H9 (cell line): ENCODE data around the gene SGTA. TPM values are rescaled to one million over a fixed set of nuclear protein-coding genes. Genes with fewer than 3 reads are reported as not detected.

Source experiments
- DNase-seq: peaks from one replicate; pipeline ENCODE4 v3.0.0-alpha.2; 2017
- H2AFZ ChIP-seq: one replicate; pipeline ENCODE4 v1.6.1; 2013; ENCODE audit warnings: mild to moderate bottlenecking, low read length, control low read depth, moderate library complexity
- H2AK5ac ChIP-seq: 2 replicates; pipeline ENCODE4 v1.6.1; 2013; ENCODE audit warnings: low read length, control low read depth, mixed read lengths; ENCODE audit not compliant: insufficient read length
- H2BK120ac ChIP-seq: one replicate; pipeline ENCODE4 v1.6.1; 2013; ENCODE audit warnings: low read depth, mild to moderate bottlenecking, low read length, control low read depth, inconsistent platforms; ENCODE audit not compliant: poor library complexity, severe bottlenecking
- H2BK12ac ChIP-seq: 2 replicates; pipeline ENCODE4 v1.6.1; 2013; ENCODE audit warnings: low read length, control low read depth, mixed read lengths, low read depth; ENCODE audit not compliant: insufficient read length
- H2BK15ac ChIP-seq: 2 replicates; pipeline ENCODE4 v1.6.1; 2013; ENCODE audit warnings: low read depth, low read length, control low read depth
- H2BK20ac ChIP-seq: one replicate; pipeline ENCODE4 v1.6.1; 2013; ENCODE audit warnings: low read depth, mild to moderate bottlenecking, low read length, control low read depth, inconsistent platforms; ENCODE audit not compliant: poor library complexity, severe bottlenecking
- H2BK5ac ChIP-seq: 2 replicates; pipeline ENCODE4 v1.6.1; 2013; ENCODE audit warnings: low read length, control low read depth, mixed read lengths; ENCODE audit not compliant: insufficient read length
- H3K14ac ChIP-seq: 2 replicates; pipeline ENCODE4 v1.6.1; 2013; ENCODE audit warnings: low read length, control low read depth; ENCODE audit not compliant: insufficient read depth
- H3K18ac ChIP-seq: 2 replicates; pipeline ENCODE4 v1.6.1; 2013; ENCODE audit warnings: low read depth, mild to moderate bottlenecking, mixed read lengths, low read length, control low read depth; ENCODE audit not compliant: insufficient read length
- H3K23ac ChIP-seq: 2 replicates; pipeline ENCODE4 v1.6.1; 2013; ENCODE audit warnings: low read length, control low read depth, mixed read lengths, low read depth; ENCODE audit not compliant: insufficient read length
- H3K23me2 ChIP-seq: 2 replicates; pipeline ENCODE4 v1.6.1; 2013; ENCODE audit warnings: low read depth, mild to moderate bottlenecking, mixed read lengths, low read length, control low read depth; ENCODE audit not compliant: insufficient read length, poor library complexity, severe bottlenecking
- H3K27ac ChIP-seq: 2 replicates; pipeline ENCODE4 v1.5.1; 2013; ENCODE audit warnings: low read length, control low read depth, mixed read lengths, low read depth; ENCODE audit not compliant: insufficient read length
- H3K27me3 ChIP-seq: 2 replicates; pipeline ENCODE4 v1.6.1; 2013; ENCODE audit warnings: low read length, control low read depth, inconsistent platforms; ENCODE audit not compliant: insufficient read depth
- H3K4ac ChIP-seq: 2 replicates; pipeline ENCODE4 v1.6.1; 2013; ENCODE audit warnings: low read depth, mild to moderate bottlenecking, control low read depth, inconsistent platforms, low read length, moderate library complexity
- H3K4me1 ChIP-seq: 2 replicates; pipeline ENCODE4 v1.6.1; 2013; ENCODE audit warnings: low read length, control low read depth, inconsistent platforms; ENCODE audit not compliant: insufficient read depth
- H3K4me2 ChIP-seq: 2 replicates; pipeline ENCODE4 v1.6.1; 2013; ENCODE audit warnings: low read length, control low read depth, mixed read lengths; ENCODE audit not compliant: insufficient read length, insufficient read depth
- H3K56ac ChIP-seq: 2 replicates; pipeline ENCODE4 v1.6.1; 2013; ENCODE audit warnings: low read depth, mild to moderate bottlenecking, mixed read lengths, low read length, control low read depth; ENCODE audit not compliant: insufficient read length
- H3K79me1 ChIP-seq: 2 replicates; pipeline ENCODE4 v1.6.1; 2013; ENCODE audit warnings: low read depth, mild to moderate bottlenecking, moderate library complexity, low read length, control low read depth, inconsistent platforms; ENCODE audit not compliant: insufficient read depth, poor library complexity, severe bottlenecking
- H3K79me2 ChIP-seq: 2 replicates; pipeline ENCODE4 v1.6.1; 2013; ENCODE audit warnings: low read length, control low read depth, inconsistent platforms; ENCODE audit not compliant: insufficient read depth
- H3K9ac ChIP-seq: 2 replicates; pipeline ENCODE4 v1.6.1; 2013; ENCODE audit warnings: low read length, control low read depth, mixed read lengths; ENCODE audit not compliant: insufficient read length; ENCODE audit errors: extremely low read depth
- H3K9me3 ChIP-seq: one replicate; pipeline ENCODE4 v1.6.1; 2013; ENCODE audit warnings: low read depth, low read length, inconsistent platforms; ENCODE audit not compliant: control insufficient read depth
- H3T11ph ChIP-seq: one replicate; pipeline ENCODE4 v1.6.1; 2013; ENCODE audit warnings: mild to moderate bottlenecking, low read length, control low read depth, inconsistent platforms
- H4K20me1 ChIP-seq: one replicate; pipeline ENCODE4 v1.6.1; 2013; ENCODE audit not compliant: control insufficient read depth, insufficient read length, insufficient read depth
- H4K5ac ChIP-seq: 2 replicates; pipeline ENCODE4 v1.6.1; 2013; ENCODE audit warnings: low read depth, mild to moderate bottlenecking, mixed read lengths, low read length, control low read depth; ENCODE audit not compliant: insufficient read length
- H4K8ac ChIP-seq: replicated peaks from 2 replicates; pipeline ENCODE4 v1.6.1; 2013; ENCODE audit warnings: low read length, control low read depth, mixed read lengths, low read depth; ENCODE audit not compliant: insufficient read length
- H4K91ac ChIP-seq: 2 replicates; pipeline ENCODE4 v1.6.1; 2013; ENCODE audit warnings: low read depth, mild to moderate bottlenecking, moderate library complexity, mixed read lengths, low read length, control low read depth; ENCODE audit not compliant: insufficient read length
- H3K27ac Mint-ChIP-seq, 3 experiments: 2 replicates in 2 of 3; 3 replicates in 1 of 3; pipeline ENCODE4 v1.8.0; 2020 to 2021; ENCODE audit warnings: mixed read lengths in 3 of 3, mild to moderate bottlenecking in 1 of 3, moderate library complexity in 1 of 3
- H3K27me3 Mint-ChIP-seq: 2 replicates; pipeline ENCODE4 v1.8.0; 2021; ENCODE audit warnings: low read depth, mild to moderate bottlenecking, moderate library complexity, mixed read lengths
- H3K36me3 Mint-ChIP-seq, 3 experiments: 2 replicates in 2 of 3; 3 replicates in 1 of 3; pipeline ENCODE4 v1.8.0; 2020 to 2021; ENCODE audit warnings: low read depth in 3 of 3, mixed read lengths in 3 of 3; ENCODE audit not compliant: insufficient read depth in 1 of 3
- H3K4me1 Mint-ChIP-seq, 2 experiments: 2 replicates each; pipeline ENCODE4 v1.8.0; 2020; ENCODE audit warnings: mixed read lengths in 2 of 2
- H3K4me3 Mint-ChIP-seq, 2 experiments: 2 replicates in 1 of 2; 3 replicates in 1 of 2; pipeline ENCODE4 v1.8.0; 2020 to 2021; ENCODE audit warnings: mild to moderate bottlenecking in 2 of 2, mixed read lengths in 2 of 2, moderate library complexity in 1 of 2
- H3K9me3 Mint-ChIP-seq, 2 experiments: 2 replicates in 1 of 2; 3 replicates in 1 of 2; pipeline ENCODE4 v1.8.0; 2020; ENCODE audit warnings: mild to moderate bottlenecking in 2 of 2, mixed read lengths in 2 of 2, moderate library complexity in 1 of 2
- CTCF ChIP-seq: fragments of 200-600 bp; sonication (generic); conservative IDR thresholded peaks from 3 replicates; pipeline ENCODE4 v1.8.0; 2021; ENCODE audit warnings: antibody characterized with exemption, mild to moderate bottlenecking
- WGBS: extraction: QIAGEN DNeasy Blood & Tissue Kit; methylation state at CpG from one replicate; pipeline ENCODE4 v1.1.7; 2013; ENCODE audit warnings: missing lambda C conversion rate, low lambda C conversion rate, mixed read lengths; ENCODE audit not compliant: insufficient read length; ENCODE audit errors: extremely low coverage; 5-methylcytosine and 5-hydroxymethylcytosine counted together
- total RNA-seq: library from RNA; stranded (reverse); gene quantifications from 2 replicates; pipeline ENCODE4 v1.2.1, GENCODE V29; 2021

The SGTA gene
- total RNA-seq, 1 experiment from 2014 or later = 102 TPM

GRCh38 chr19:2824129-2824528, 41.1 kb upstream of the SGTA start:
- Histone ChIP-seq H3K18ac (no peak overlapping the region), H3K4me1 (no peaks in the 10 kb centered on the region), H3K23ac (no peak overlapping the region), H3K27me3 (no peaks in the 10 kb centered on the region), H2AK5ac (no peak overlapping the region), H3K23me2 (no peaks in the 10 kb centered on the region), H2AFZ (no peak overlapping the region), H3K27ac (no peak overlapping the region), H4K8ac (no peak overlapping the region), H3K56ac (no peak overlapping the region), H2BK120ac (no peak overlapping the region), H2BK12ac (no peak overlapping the region), H2BK5ac (no peak overlapping the region), H3T11ph (no peak overlapping the region), H4K20me1 (peaks cover 2% of the 10 kb centered on the region), H4K5ac (no peak overlapping the region), H3K4me2 (no peak overlapping the region), H3K79me2 (no peaks in the 10 kb centered on the region), H3K14ac (no peak overlapping the region), H2BK20ac (no peak overlapping the region), H3K79me1 (no peaks in the 10 kb centered on the region), H3K9me3 (peaks cover 6% of the 10 kb centered on the region), H4K91ac (no peak overlapping the region), H3K4ac (no peak overlapping the region), H3K9ac (no peak overlapping the region), H2BK15ac (no peak overlapping the region)
- Mint-ChIP-seq H3K27ac (no peak overlapping the region), H3K4me1 (peaks cover 3% of the 10 kb centered on the region in 2 experiments; a peak in 1 of 4 replicates), H3K4me3 (no peak overlapping the region), H3K27me3 (no peaks in the 10 kb centered on the region), H3K9me3 (peaks cover 21 to 37% of the 10 kb centered on the region in 2 experiments), H3K36me3 (peaks cover 34 to 49% (median 39%) of the 10 kb centered on the region in 3 experiments)
- TF ChIP-seq CTCF = no peak
- WGBS = no CpG with 5 or more reads among the region's 8 CpGs
- no peak for DNase-seq
